Neural cell (in vitro differentiated cells): ENCODE data around the gene NT5M. TPM values are rescaled to one million over a fixed set of nuclear protein-coding genes. Genes with fewer than 3 reads are reported as not detected.

Experiments
- H2AFZ ChIP-seq: fragments of 200-600, 300-800 bp; sonication (generic), shearing (Covaris generic); 2 replicates; pipeline ENCODE4 v1.6.0; 2014; ENCODE audit warnings: low read depth, mild to moderate bottlenecking, antibody characterized with exemption, low read length, moderate library complexity
- H3F3A ChIP-seq: fragments of 200-600 bp; shearing (Covaris generic); 2 replicates; pipeline ENCODE4 v1.6.1; 2016; ENCODE audit warnings: mild to moderate bottlenecking, moderate library complexity, mixed read lengths, antibody characterized with exemption, low read length; ENCODE audit not compliant: insufficient read depth, poor library complexity, severe bottlenecking
- H3K27ac ChIP-seq: fragments of 200-600, 300-800 bp; sonication (generic), shearing (Covaris generic); 2 replicates; pipeline ENCODE4 v1.5.1; 2014; ENCODE audit warnings: mild to moderate bottlenecking, low read length, moderate library complexity
- H3K27me3 ChIP-seq: fragments of 300-800, 200-600 bp; sonication (generic), shearing (Covaris generic); 2 replicates; pipeline ENCODE4 v1.6.0; 2014; ENCODE audit warnings: mild to moderate bottlenecking, low read depth, low read length, moderate library complexity; ENCODE audit not compliant: insufficient read depth
- H3K36me3 ChIP-seq: fragments of 300-800, 200-600 bp; sonication (generic), shearing (Covaris generic); 2 replicates; pipeline ENCODE4 v1.5.1; 2014; ENCODE audit warnings: mild to moderate bottlenecking, antibody characterized with exemption, low read length, moderate library complexity; ENCODE audit not compliant: insufficient read depth
- H3K4me2 ChIP-seq: fragments of 300-800, 200-600 bp; sonication (generic), shearing (Covaris generic); 2 replicates; pipeline ENCODE4 v1.6.0; 2014; ENCODE audit warnings: mild to moderate bottlenecking, low read length
- H3K4me3 ChIP-seq: fragments of 300-800, 200-600 bp; sonication (generic), shearing (Covaris generic); 2 replicates; pipeline ENCODE4 v1.5.1; 2014; ENCODE audit warnings: mild to moderate bottlenecking, low read length, moderate library complexity
- H3K79me2 ChIP-seq: fragments of 200-600 bp; shearing (Covaris generic); replicated peaks from 2 replicates; pipeline ENCODE4 v1.6.0; 2014; ENCODE audit warnings: mild to moderate bottlenecking, low read length, moderate library complexity; ENCODE audit not compliant: insufficient read depth
- H3K9ac ChIP-seq: fragments of 300-800, 200-600 bp; sonication (generic), shearing (Covaris generic); 2 replicates; pipeline ENCODE4 v1.6.1; 2016; ENCODE audit warnings: mild to moderate bottlenecking, low read length, mixed read lengths
- H3K9me2 ChIP-seq: fragments of 200-600 bp; shearing (Covaris generic); 2 replicates; pipeline ENCODE4 v1.6.1; 2016; ENCODE audit warnings: mild to moderate bottlenecking, low read length, mixed read lengths; ENCODE audit not compliant: insufficient read depth
- H3K9me3 ChIP-seq: fragments of 200-600, 300-800 bp; sonication (generic), shearing (Covaris generic); 2 replicates; pipeline ENCODE4 v1.6.1; 2016; ENCODE audit warnings: mild to moderate bottlenecking, mixed run types, low read length, moderate library complexity, mixed read lengths
- H4K20me1 ChIP-seq: fragments of 200-600 bp; shearing (Covaris generic); 2 replicates; pipeline ENCODE4 v1.6.1; 2016; ENCODE audit warnings: mild to moderate bottlenecking, mixed run types; ENCODE audit not compliant: insufficient read depth
- EZH2 ChIP-seq: fragments of 200-600, 300-800 bp; shearing (Covaris generic), sonication (generic); IDR thresholded peaks from 2 replicates; pipeline ENCODE4 v1.6.1; 2014; ENCODE audit warnings: antibody characterized with exemption, low read length, borderline replicate concordance, mild to moderate bottlenecking; ENCODE audit not compliant: insufficient read depth, poor library complexity, severe bottlenecking
- POLR2AphosphoS5 ChIP-seq: IDR thresholded peaks from 2 replicates; pipeline ENCODE4 v1.6.1; 2012
- RAD21 ChIP-seq: fragments of 450-650 bp; conservative IDR thresholded peaks from 2 replicates; pipeline ENCODE4 v1.6.1; 2014; ENCODE audit warnings: antibody characterized with exemption, mild to moderate bottlenecking, moderate library complexity
- REST ChIP-seq: IDR thresholded peaks from 2 replicates; pipeline ENCODE4 v1.6.1; 2012; ENCODE audit warnings: borderline replicate concordance
- SMC3 ChIP-seq: fragments of 450-650 bp; conservative IDR thresholded peaks from 2 replicates; pipeline ENCODE4 v1.6.1; 2014; ENCODE audit warnings: antibody characterized with exemption, mild to moderate bottlenecking, moderate library complexity; ENCODE audit not compliant: poor library complexity
- TAF1 ChIP-seq: IDR thresholded peaks from 2 replicates; pipeline ENCODE4 v1.6.1; 2012; ENCODE audit warnings: low read depth
- polyA plus RNA-seq: library from polyadenylated mRNA; depleted of rRNA; stranded (reverse); fragments of >200 nt; gene quantifications from 2 replicates; pipeline ENCODE4 v1.2.3, GENCODE V29; 2014
- TF ChIP-seq, protein P1 (sequence below): fragments of 450-650 bp; IDR thresholded peaks from 2 replicates; pipeline ENCODE4 v1.5.1; 2014; ENCODE audit warnings: antibody characterized with exemption, mild to moderate bottlenecking, moderate library complexity; ENCODE audit not compliant: poor library complexity, severe bottlenecking

Gene NT5M
- polyA plus RNA-seq, 1 donor from 2014 or later, result 11.1 TPM

DNA sequence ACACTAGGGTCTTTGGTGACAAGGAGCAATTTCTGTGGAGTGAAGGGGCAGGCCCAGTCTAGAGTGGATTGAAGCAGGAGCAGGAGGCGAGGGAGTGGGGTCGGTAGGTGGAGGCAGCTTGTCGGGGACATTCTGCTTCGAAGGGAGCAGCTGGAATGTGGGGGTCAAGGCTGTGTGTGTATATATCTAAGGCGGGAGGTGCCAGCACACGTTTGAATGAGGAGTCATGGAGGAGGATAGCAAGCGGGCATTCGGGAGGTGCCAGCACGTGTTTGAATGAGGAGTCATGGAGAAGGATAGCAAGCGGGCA lies 17.7 kb downstream of the NT5M start:
- no peak overlapping the region for H3K27ac ChIP-seq
- no peak overlapping the region for H2AFZ ChIP-seq
- H3K4me3 ChIP-seq, result no peak overlapping the region
- no peak overlapping the region for H3K4me2 ChIP-seq
- TF ChIP-seq, protein P1, sequence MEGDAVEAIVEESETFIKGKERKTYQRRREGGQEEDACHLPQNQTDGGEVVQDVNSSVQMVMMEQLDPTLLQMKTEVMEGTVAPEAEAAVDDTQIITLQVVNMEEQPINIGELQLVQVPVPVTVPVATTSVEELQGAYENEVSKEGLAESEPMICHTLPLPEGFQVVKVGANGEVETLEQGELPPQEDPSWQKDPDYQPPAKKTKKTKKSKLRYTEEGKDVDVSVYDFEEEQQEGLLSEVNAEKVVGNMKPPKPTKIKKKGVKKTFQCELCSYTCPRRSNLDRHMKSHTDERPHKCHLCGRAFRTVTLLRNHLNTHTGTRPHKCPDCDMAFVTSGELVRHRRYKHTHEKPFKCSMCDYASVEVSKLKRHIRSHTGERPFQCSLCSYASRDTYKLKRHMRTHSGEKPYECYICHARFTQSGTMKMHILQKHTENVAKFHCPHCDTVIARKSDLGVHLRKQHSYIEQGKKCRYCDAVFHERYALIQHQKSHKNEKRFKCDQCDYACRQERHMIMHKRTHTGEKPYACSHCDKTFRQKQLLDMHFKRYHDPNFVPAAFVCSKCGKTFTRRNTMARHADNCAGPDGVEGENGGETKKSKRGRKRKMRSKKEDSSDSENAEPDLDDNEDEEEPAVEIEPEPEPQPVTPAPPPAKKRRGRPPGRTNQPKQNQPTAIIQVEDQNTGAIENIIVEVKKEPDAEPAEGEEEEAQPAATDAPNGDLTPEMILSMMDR, result no peak
- TF ChIP-seq SMC3, result no peak
- TF ChIP-seq POLR2AphosphoS5, result no peak
- no peak for TF ChIP-seq TAF1
- no peak for TF ChIP-seq REST
- H4K20me1 ChIP-seq, result no peaks in the 10 kb centered on the region
- H3K79me2 ChIP-seq, result no peaks in the 10 kb centered on the region
- no peaks in the 10 kb centered on the region for H3K27me3 ChIP-seq
- H3K9ac ChIP-seq, result no peak overlapping the region
- H3K9me2 ChIP-seq, result no peaks in the 10 kb centered on the region
- H3K9me3 ChIP-seq, result no peaks in the 10 kb centered on the region
- no peaks in the 10 kb centered on the region for H3K36me3 ChIP-seq
- no peaks in the 10 kb centered on the region for H3F3A ChIP-seq

DNA sequence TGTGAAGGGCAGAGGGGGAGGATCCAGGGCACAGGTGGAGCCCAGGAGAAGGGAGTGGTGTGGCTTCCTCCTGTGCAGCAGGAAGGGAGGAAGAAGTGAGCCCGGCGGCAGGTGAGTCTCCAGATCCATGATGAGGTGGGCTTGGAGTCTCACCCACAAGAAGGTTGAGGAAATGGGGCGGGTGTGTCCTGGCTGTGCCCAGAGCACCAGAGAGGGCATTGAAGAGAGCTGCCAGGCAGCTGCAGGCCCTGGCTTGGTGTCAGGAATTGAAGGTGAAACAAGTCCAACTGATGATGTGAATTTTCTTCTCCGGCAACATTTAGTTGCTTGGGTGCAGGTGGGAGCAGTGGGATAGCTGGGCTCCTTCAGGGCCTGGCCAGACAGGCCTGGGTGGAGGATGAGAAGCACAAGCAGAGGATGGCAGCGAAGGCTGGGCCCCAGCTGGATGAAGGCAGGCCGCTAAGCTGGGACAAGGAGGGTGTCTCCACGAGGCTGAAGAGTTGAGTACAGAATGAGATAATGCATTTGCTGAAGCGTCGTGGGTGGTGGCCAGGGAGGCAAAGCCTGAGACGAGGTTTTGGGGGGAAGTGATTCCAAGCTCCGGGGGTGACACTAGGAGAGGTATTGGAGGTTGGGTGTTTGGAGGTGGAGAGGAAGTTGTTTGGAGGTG lies 18.3 kb downstream of the NT5M start:
- no peaks in the 10 kb centered on the region for H3K9me2 ChIP-seq
- H3K79me2 ChIP-seq, result no peaks in the 10 kb centered on the region
- H3K9ac ChIP-seq, result no peak overlapping the region
- H3K27me3 ChIP-seq, result no peaks in the 10 kb centered on the region
- no peaks in the 10 kb centered on the region for H3K36me3 ChIP-seq
- H3K4me3 ChIP-seq, result no peak overlapping the region
- no peaks in the 10 kb centered on the region for H3K9me3 ChIP-seq
- H2AFZ ChIP-seq, result no peak overlapping the region
- no peak overlapping the region for H3K4me2 ChIP-seq
- TF ChIP-seq TAF1 (no peak), SMC3 (no peak), POLR2AphosphoS5 (no peak), EZH2 (no peak), RAD21 (no peak)
- TF ChIP-seq, protein P1, result no peak
- no peaks in the 10 kb centered on the region for H3F3A ChIP-seq
- H4K20me1 ChIP-seq, result no peaks in the 10 kb centered on the region
- no peak overlapping the region for H3K27ac ChIP-seq
